Lower leg skin (tissue), 4 donors: ENCODE measurements around the gene FZR1. TPM values are rescaled to one million over a fixed set of nuclear protein-coding genes. Genes with fewer than 3 reads are reported as not detected.

ENCODE experiments used
- DNase-seq, 2 donors: peaks; one replicate each; pipeline ENCODE4 v3.0.0-alpha.2; 2019; ENCODE audit warnings: low spot score in 2 of 2
- H3K4me3 ChIP-seq: fragments of 200-600 bp; sonication (generic); 2 replicates; pipeline ENCODE4 v1.5.1; 2017; ENCODE audit warnings: mild to moderate bottlenecking, low read depth; ENCODE audit not compliant: poor library complexity, severe bottlenecking
- CTCF ChIP-seq, 3 donors: fragments of 450-650 bp; IDR thresholded peaks; one replicate each; pipeline ENCODE4 v1.5.1; 2016; ENCODE audit warnings: antibody characterized with exemption in 3 of 3, mild to moderate bottlenecking in 3 of 3, moderate library complexity in 2 of 3
- POLR2A ChIP-seq, 2 donors: fragments of 450-650 bp; IDR thresholded peaks; one replicate each; pipeline ENCODE4 v1.6.1; 2016 to 2017; ENCODE audit warnings: antibody characterized with exemption in 2 of 2, mild to moderate bottlenecking in 1 of 2, moderate library complexity in 1 of 2
- WGBS, 2 donors: methylation state at CpG; one replicate each; pipeline ENCODE4 v1.1.5; 2018; 5-methylcytosine and 5-hydroxymethylcytosine counted together
- intact Hi-C: fragments of 100-400 bp; cut with DNase I; formaldehyde crosslinking; loops from one replicate; pipeline ENCODE4 v1.15.0; 2023; ENCODE audit warnings: low total_unique reads
- total RNA-seq, 4 donors: library from RNA; depleted of rRNA; stranded (reverse); fragments of >200 nt; gene quantifications; one replicate each; pipeline ENCODE4 v1.1.0, GENCODE V29; 2016

FZR1 gene
- total RNA-seq, 4 donors from 2014 or later, result 50.9 to 63.3 (median 57.2) TPM

- no peak for DNase-seq
- intact Hi-C loops, result no loop called here
- TF ChIP-seq POLR2A (IDR thresholded peaks at IDR 0.05), result no peak
- WGBS, 2 donors, result 72 to 74% methylated on average over 20 to 21 of the region's 21 CpGs
- no peak overlapping the region for H3K4me3 ChIP-seq
Measured at GRCh38 chr19:3554254-3555083, 48.4 kb downstream of the FZR1 start.

GRCh38 chr19:3555653-3556422 is 49.7 kb downstream of the FZR1 start:
- intact Hi-C loops, result no loop called here
- WGBS, 2 donors, result 67 to 74% methylated on average over 15 of the region's 15 CpGs
- TF ChIP-seq POLR2A (IDR thresholded peaks at IDR 0.05) (no peak), CTCF (IDR thresholded peaks at IDR 0.05) (no peak)
- DNase-seq, result no peak
- no peak overlapping the region for H3K4me3 ChIP-seq

- no peak for DNase-seq
- 26 to 30% methylated on average over 9 of the region's 9 CpGs for WGBS, 2 donors
- TF ChIP-seq POLR2A (IDR thresholded peaks at IDR 0.05) (no peak), CTCF (IDR thresholded peaks at IDR 0.05) (no peak)
- peak overlapping the region; percentile 83 for H3K4me3 ChIP-seq
- intact Hi-C loops, result no loop called here
Measured at GRCh38 chr19:3556423-3556977, 50.4 kb downstream of the FZR1 start.

GRCh38 chr19:3556978-3557460 is 50.9 kb downstream of the FZR1 start:
- WGBS, 2 donors, result 0% methylated on average over 15 to 40 of the region's 60 CpGs
- no peak for DNase-seq
- intact Hi-C loops, result no loop called here

GRCh38 chr19:3557461-3558248 is 51.5 kb downstream of the FZR1 start, which contains the start of gene MFSD12:
Gene MFSD12 (minus strand): TSS chr19:3557586. CDS start chr19:3557403, 183 bp downstream.
- TF ChIP-seq POLR2A (IDR thresholded peaks at IDR 0.05) (no peak), CTCF (IDR thresholded peaks at IDR 0.05) (no peak)
- DNase-seq, result peak; percentile 92 to 99
- peak within 1 kb of the TSS; percentile 83 for H3K4me3 ChIP-seq
- intact Hi-C loops, result no loop called here
- 0 to 1% methylated on average over 38 to 73 of the region's 81 CpGs for WGBS, 2 donors

More at GRCh38 chr19:3556978-3557460, 50.9 kb downstream of the FZR1 start:
- TF ChIP-seq CTCF (IDR thresholded peaks at IDR 0.05), result no peak
- TF ChIP-seq POLR2A (IDR thresholded peaks at IDR 0.05), result no peak
- peak overlapping the region; percentile 83 for H3K4me3 ChIP-seq
